Activated naive CD4-positive, alpha-beta T cell treated with anti-CD3 and anti-CD28 coated beads, Interleukin-2, amount 50 U/mL, for 24 hours (primary cell): ENCODE results near the gene IL15.
"Not testable (repeated sequence)": the region's sequence is repeated elsewhere in the genome, so short reads cannot be mapped to it uniquely, and the experiment has no call there.

Experiments used
- H3K27ac Mint-ChIP-seq: one replicate; pipeline ENCODE4 v1.8.0; 2021; ENCODE audit warnings: mild to moderate bottlenecking, mixed read lengths
- H3K27me3 Mint-ChIP-seq: one replicate; pipeline ENCODE4 v1.8.0; 2021; ENCODE audit warnings: mixed read lengths
- H3K36me3 Mint-ChIP-seq: one replicate; pipeline ENCODE4 v1.8.0; 2021; ENCODE audit warnings: mixed read lengths
- H3K4me1 Mint-ChIP-seq: one replicate; pipeline ENCODE4 v1.8.0; 2021; ENCODE audit warnings: mixed read lengths
- H3K4me3 Mint-ChIP-seq: one replicate; pipeline ENCODE4 v1.8.0; 2021; ENCODE audit warnings: mild to moderate bottlenecking, mixed read lengths
- H3K9me3 Mint-ChIP-seq: one replicate; pipeline ENCODE4 v1.8.0; 2021; ENCODE audit warnings: mixed read lengths

Gene IL15

DNA sequence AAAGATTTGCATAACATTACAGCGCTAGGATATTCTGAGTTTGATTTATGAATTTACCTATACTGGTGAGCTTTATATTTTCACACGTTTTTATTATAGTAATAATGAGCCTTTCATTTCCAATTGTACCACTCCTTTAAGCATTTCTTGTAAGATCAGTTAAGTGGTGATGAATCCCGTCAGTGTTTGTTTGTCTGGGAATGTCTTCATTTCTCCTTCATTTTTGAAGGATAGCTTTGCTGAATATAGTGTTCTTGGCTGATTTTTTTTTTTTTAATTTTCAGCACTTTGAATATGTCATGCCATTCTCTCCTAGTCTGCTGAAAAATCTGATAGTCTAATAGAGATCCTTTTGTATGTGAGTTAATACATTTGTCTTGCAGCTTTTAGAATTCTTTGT, 70.1 kb downstream of the IL15 start:
- peaks cover 4% of the 10 kb centered on the region for H3K4me1 Mint-ChIP-seq
- no peak overlapping the region for H3K4me3 Mint-ChIP-seq
- peaks cover 2% of the 10 kb centered on the region for H3K36me3 Mint-ChIP-seq
- no peaks in the 10 kb centered on the region for H3K27me3 Mint-ChIP-seq
- H3K27ac Mint-ChIP-seq = no peak overlapping the region
- H3K9me3 Mint-ChIP-seq = peaks cover 10% of the 10 kb centered on the region

DNA sequence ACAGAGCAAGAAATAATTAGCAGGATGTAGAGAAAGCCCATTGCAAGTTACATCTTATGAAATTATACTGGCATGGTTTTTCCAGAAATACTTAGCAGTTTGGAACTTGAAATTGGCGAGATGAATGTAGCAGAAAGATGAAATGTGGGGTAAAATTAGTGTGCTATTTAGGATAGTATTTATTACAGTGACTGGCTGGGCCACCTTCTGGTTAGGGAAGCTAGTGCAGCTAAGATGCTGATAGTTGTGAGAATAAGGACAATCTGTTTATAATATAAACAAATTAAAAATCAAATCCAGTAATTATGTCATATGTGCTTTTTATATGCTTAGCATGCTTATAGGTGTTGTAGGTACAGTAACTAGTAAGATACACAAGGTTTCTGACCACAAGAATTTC, 74.8 kb downstream of the IL15 start:
- H3K4me1 Mint-ChIP-seq = no peaks in the 10 kb centered on the region
- no peaks in the 10 kb centered on the region for H3K27me3 Mint-ChIP-seq
- H3K9me3 Mint-ChIP-seq = peaks cover 5% of the 10 kb centered on the region
- no peaks in the 10 kb centered on the region for H3K36me3 Mint-ChIP-seq
- no peak overlapping the region for H3K4me3 Mint-ChIP-seq
- H3K27ac Mint-ChIP-seq = no peak overlapping the region

DNA sequence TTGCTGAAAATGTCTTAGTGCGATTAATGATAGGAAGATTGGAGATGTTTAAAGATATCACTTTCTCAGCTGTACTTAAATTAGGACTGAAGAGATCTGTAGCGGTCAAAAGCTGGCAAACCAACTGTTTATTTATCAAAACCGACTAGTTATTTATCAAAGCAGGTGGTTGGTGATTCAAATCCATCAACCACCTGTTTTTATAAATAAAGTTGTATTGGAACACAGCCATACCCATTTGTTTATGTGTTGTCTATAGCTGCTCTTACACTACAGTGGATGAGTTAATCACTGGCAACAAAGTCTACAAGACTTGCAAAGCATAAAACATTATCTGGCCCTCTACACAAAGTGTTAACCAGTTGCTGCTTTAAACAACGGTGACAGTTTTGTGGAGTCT, 76.8 kb downstream of the IL15 start:
- Mint-ChIP-seq H3K27ac (no peak overlapping the region), H3K27me3 (no peaks in the 10 kb centered on the region)

DNA sequence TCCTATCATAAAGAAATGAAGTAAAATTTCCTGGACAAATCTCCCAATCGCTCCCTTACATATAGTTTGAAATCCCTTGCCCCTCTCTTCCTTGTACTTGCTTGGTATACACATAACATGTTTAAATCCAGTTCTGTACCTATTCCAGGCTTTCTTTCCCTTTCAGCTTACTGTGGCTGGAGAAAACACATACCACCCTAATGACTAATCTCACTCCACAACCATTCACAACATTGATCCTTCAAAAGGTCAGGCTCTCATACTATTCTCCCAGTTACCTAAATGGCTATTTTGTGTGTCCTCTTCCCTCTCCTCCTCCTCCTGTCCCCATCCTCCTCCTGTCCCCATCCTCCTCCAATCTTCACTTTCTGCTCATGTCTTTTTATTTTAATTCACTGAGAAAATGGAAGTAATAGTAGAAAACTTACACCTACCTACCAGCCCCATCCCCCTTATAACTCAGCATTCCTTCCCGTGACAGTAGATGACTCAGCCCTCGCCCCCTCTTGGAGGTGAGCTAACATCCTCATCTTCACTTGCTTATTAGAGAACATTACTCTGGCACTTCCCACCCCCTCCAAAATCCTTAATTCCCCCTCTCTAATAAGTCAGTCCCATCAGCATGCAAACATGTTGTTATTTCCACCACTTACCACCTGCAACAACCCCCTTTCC, 77.5 kb downstream of the IL15 start:
- Mint-ChIP-seq H3K4me1 (no peaks in the 10 kb centered on the region), H3K4me3 (no peak overlapping the region), H3K27me3 (no peaks in the 10 kb centered on the region), H3K9me3 (peaks cover 5% of the 10 kb centered on the region), H3K27ac (no peak overlapping the region), H3K36me3 (peaks cover 7% of the 10 kb centered on the region)

More for the DNA sequence above, 76.8 kb downstream of the IL15 start:
- Mint-ChIP-seq H3K9me3 (peaks cover 5% of the 10 kb centered on the region), H3K36me3 (peaks cover 7% of the 10 kb centered on the region), H3K4me1 (no peaks in the 10 kb centered on the region), H3K4me3 (no peak overlapping the region)

DNA sequence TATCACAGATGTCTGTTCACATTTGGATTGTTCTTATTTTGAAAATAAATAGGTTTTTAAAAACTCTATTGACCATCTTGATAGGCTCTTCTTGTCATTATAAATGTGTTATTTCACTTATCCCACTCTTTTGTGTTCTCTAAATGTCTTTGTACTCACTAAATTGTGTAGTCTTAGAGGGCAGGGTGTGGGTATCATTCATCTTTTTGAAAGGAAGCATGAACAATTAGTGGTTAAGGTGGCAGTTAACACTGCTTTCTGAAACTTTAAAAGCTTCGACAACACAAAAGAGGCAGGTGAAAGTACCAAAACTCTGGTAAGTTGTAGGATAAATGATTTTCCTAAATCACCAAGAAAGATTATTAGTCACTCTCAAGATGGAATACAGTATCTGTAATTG, 83.2 kb downstream of the IL15 start:
- Mint-ChIP-seq H3K36me3 (peaks cover 10% of the 10 kb centered on the region), H3K9me3 (peaks cover 5% of the 10 kb centered on the region), H3K4me3 (no peak overlapping the region), H3K27ac (no peak overlapping the region), H3K27me3 (no peaks in the 10 kb centered on the region), H3K4me1 (no peaks in the 10 kb centered on the region)

DNA sequence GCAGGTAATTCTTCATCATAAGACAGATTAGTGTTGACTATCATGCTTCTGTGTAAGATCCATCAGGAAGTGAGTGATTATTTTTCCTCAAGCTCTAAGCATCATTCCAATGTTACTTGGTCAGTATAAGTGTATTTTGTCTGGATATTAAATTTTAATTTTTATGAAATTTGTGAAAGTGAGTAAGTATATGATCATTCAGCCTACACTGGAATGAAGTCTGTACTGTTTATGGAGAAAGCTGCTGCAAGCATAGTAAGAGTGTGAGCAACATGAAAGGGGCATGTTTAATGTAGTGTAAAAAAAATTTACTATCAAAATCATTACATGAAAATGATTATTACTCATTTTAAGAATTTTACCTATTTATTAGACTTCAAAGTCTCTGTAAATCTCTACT, 84.8 kb downstream of the IL15 start:
- Mint-ChIP-seq H3K36me3 (peaks cover 10% of the 10 kb centered on the region), H3K27me3 (no peaks in the 10 kb centered on the region), H3K4me3 (no peak overlapping the region), H3K4me1 (no peaks in the 10 kb centered on the region), H3K27ac (no peak overlapping the region), H3K9me3 (peaks cover 5% of the 10 kb centered on the region)

DNA sequence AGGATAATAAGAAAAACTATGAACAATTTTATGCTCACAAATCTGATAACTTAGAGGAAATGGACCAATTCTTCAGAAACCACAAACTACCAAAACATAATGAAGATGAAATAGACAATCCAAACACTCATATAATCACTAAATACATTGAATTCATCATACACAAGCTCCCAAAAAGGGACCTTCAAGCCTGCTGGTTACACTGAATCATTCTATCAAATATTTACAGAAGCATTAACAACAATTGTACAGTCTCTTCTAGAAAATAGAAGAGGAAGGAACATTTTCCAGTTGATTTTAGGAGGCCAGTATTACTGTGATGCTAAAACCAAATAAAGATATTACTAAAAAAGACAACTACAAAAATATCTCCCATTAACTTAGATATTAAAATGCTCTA, 88.3 kb downstream of the IL15 start:
- Mint-ChIP-seq H3K4me1 (no peaks in the 10 kb centered on the region), H3K27me3 (no peaks in the 10 kb centered on the region), H3K36me3 (peaks cover 3% of the 10 kb centered on the region), H3K27ac (no peak overlapping the region), H3K9me3 (no peaks in the 10 kb centered on the region), H3K4me3 (no peak overlapping the region)

DNA sequence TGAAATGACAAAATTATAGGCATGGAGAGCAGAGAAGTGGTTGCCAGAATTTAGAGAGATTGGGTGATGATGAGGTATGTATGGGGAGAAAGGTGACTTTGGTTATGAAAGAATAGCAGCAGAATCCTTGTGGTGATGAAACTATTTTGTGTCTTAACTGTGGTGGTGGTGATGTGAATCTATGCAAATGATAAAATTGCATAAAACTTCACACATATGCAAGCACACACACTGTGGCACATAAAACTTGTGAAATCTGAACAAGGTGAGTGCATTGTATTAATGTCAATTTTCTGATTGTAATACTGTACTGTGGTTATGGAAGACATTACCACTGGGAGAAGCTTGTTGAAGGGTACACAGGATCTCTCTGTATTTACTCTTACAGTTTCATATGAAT, 91.0 kb downstream of the IL15 start:
- no peaks in the 10 kb centered on the region for H3K27me3 Mint-ChIP-seq
- no peaks in the 10 kb centered on the region for H3K9me3 Mint-ChIP-seq
- no peaks in the 10 kb centered on the region for H3K4me1 Mint-ChIP-seq
- peaks cover 3% of the 10 kb centered on the region for H3K36me3 Mint-ChIP-seq
- H3K4me3 Mint-ChIP-seq = no peak overlapping the region
- H3K27ac Mint-ChIP-seq = no peak overlapping the region

GRCh38 chr4:141730805-141731204, 94.4 kb downstream of the IL15 start:
- Mint-ChIP-seq H3K36me3 (no peaks in the 10 kb centered on the region), H3K4me3 (no peak overlapping the region), H3K4me1 (no peaks in the 10 kb centered on the region), H3K27ac (no peak overlapping the region), H3K9me3 (no peaks in the 10 kb centered on the region), H3K27me3 (no peaks in the 10 kb centered on the region)

- no peaks in the 10 kb centered on the region for H3K36me3 Mint-ChIP-seq
- H3K27me3 Mint-ChIP-seq = no peaks in the 10 kb centered on the region
- H3K27ac Mint-ChIP-seq = no peak overlapping the region
- H3K4me3 Mint-ChIP-seq = no peak overlapping the region
- H3K4me1 Mint-ChIP-seq = no peaks in the 10 kb centered on the region
- H3K9me3 Mint-ChIP-seq = no peaks in the 10 kb centered on the region
Measured at GRCh38 chr4:141731481-141731880, 95.1 kb downstream of the IL15 start.

GRCh38 chr4:141739636-141740035, 103.3 kb downstream of the IL15 start:
- Mint-ChIP-seq H3K4me3 (no peak overlapping the region), H3K36me3 (peaks cover 3% of the 10 kb centered on the region), H3K4me1 (no peaks in the 10 kb centered on the region), H3K9me3 (peaks cover 6% of the 10 kb centered on the region), H3K27ac (no peak overlapping the region), H3K27me3 (no peaks in the 10 kb centered on the region)

DNA sequence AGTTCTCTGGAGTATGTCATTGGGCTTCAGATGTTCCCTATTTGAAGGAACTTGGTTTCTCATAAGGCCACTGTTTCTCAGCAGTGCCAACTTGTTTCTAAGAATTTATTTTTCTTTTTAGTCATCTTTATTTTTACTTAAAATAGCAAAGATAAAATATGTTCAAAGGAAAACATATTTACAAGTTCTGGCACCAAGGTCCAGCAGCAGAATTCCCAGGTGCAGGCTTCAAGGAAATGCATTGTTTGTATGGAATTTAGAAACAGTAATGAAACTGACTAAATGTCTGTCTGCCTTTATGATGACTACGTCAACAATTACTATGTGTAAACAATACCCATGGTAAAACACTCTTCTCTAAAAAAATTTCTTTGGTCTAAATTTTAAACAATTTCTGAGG, 109.6 kb downstream of the IL15 start:
- H3K36me3 Mint-ChIP-seq = peaks cover 1% of the 10 kb centered on the region
- H3K27me3 Mint-ChIP-seq = peaks cover 6% of the 10 kb centered on the region
- H3K4me3 Mint-ChIP-seq = no peak overlapping the region
- H3K4me1 Mint-ChIP-seq = no peaks in the 10 kb centered on the region
- no peak overlapping the region for H3K27ac Mint-ChIP-seq
- H3K9me3 Mint-ChIP-seq = peaks cover 6% of the 10 kb centered on the region

DNA sequence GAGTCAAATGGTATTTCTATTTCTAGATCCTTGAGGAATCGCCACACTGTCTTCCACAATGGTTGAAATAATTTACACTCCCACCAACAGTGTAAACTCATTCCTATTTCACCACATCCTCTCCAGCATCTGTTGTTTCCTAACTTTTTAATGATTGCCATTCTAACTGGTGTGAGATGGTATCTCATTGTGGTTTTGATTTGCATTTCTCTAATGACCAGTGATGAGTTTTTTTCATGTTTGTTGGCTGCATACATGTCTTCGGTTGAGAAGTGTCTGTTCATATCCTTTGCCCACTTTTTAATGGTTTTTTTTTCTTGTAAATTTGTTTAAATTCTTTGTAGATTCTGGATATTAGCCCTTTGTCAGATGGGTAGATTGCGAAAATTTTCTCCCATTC, 115.4 kb downstream of the IL15 start:
- not testable (repeated sequence) for H3K9me3 Mint-ChIP-seq, H3K27me3 Mint-ChIP-seq, H3K27ac Mint-ChIP-seq, H3K36me3 Mint-ChIP-seq, H3K4me3 Mint-ChIP-seq, H3K4me1 Mint-ChIP-seq

DNA sequence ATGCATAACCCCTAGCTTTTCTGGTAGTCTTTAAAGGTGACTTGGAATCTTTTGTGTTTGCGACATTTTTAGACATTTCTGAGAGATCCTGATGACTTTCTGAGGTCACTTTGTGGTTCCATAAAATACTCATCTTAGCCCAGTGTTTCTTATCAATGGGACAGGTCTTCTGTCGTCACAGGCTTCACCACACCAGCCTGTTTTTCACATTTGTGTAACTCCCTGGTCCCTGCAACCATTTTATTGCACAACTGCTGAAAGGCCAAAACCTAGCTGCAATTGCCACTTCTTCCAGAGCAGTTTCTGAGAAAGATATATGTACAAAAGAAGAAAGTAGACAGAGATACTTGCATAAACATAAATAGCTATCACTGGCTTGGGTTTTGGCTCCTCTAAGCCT, 120.9 kb downstream of the IL15 start:
- Mint-ChIP-seq H3K27me3 (peaks cover 6% of the 10 kb centered on the region), H3K36me3 (no peaks in the 10 kb centered on the region), H3K27ac (no peak overlapping the region), H3K4me1 (no peaks in the 10 kb centered on the region), H3K9me3 (no peaks in the 10 kb centered on the region), H3K4me3 (no peak overlapping the region)

GRCh38 chr4:141759796-141760425, 123.5 kb downstream of the IL15 start:
- H3K27me3 Mint-ChIP-seq = peaks cover 13% of the 10 kb centered on the region
- no peak overlapping the region for H3K27ac Mint-ChIP-seq
- no peaks in the 10 kb centered on the region for H3K4me1 Mint-ChIP-seq
- H3K36me3 Mint-ChIP-seq = no peaks in the 10 kb centered on the region
- H3K9me3 Mint-ChIP-seq = no peaks in the 10 kb centered on the region
- H3K4me3 Mint-ChIP-seq = no peak overlapping the region

- Mint-ChIP-seq H3K4me1 (no peaks in the 10 kb centered on the region), H3K27me3 (peaks cover 16% of the 10 kb centered on the region), H3K9me3 (no peaks in the 10 kb centered on the region), H3K36me3 (no peaks in the 10 kb centered on the region), H3K27ac (no peak overlapping the region), H3K4me3 (no peak overlapping the region)
Measured at GRCh38 chr4:141761926-141762325, 125.5 kb downstream of the IL15 start.

DNA sequence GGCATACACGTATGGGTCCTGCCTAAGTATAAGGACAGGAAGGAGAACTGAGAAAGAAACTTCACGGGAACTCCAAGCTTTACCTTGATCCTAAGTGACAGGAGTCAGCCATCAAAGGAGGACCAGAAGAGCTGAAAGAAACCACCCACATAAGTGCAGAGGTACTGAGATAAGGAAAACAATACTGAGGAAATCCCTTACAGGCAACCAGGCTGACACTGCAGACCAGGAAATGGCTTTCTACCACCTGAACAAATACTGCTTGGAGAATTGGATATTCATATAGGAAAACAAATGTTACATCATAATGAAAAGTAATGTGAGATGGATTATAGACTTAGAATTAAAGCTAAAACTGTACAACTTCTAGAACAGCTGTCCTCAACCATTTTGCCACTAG, 127.0 kb downstream of the IL15 start:
- H3K4me1 Mint-ChIP-seq = no peaks in the 10 kb centered on the region
- H3K36me3 Mint-ChIP-seq = no peaks in the 10 kb centered on the region
- no peaks in the 10 kb centered on the region for H3K9me3 Mint-ChIP-seq
- H3K27ac Mint-ChIP-seq = no peak overlapping the region
- peaks cover 14% of the 10 kb centered on the region for H3K27me3 Mint-ChIP-seq
- no peak overlapping the region for H3K4me3 Mint-ChIP-seq
